NCI-H2196 treated with DMSO at 0.1 percent for 48 hours (cell line): Measurements from ENCODE around the gene GLB1L3.

Experiments used
- DNase-seq: peaks from one replicate; lab custom pipeline; 2025; ENCODE audit not compliant: unreplicated experiment; lab: John Stamatoyannopoulos, UW

Gene GLB1L3

GRCh38 chr11:134275534-134276395 is at the start of gene GLB1L3:
TSS of gene GLB1L3 (plus strand) at chr11:134276379. CDS start at chr11:134276741, 362 bp downstream.
- DNase-seq, result peak; percentile 4

- DNase-seq, result no peak
Observed at GRCh38 chr11:134226806-134227325, 49.3 kb upstream of the GLB1L3 start.

GRCh38 chr11:134228625-134229024 is 47.6 kb upstream of the GLB1L3 start:
- DNase-seq, result no peak

GRCh38 chr11:134229126-134229790 is 46.9 kb upstream of the GLB1L3 start:
- no peak for DNase-seq

GRCh38 chr11:134230339-134230738 is 45.8 kb upstream of the GLB1L3 start:
- DNase-seq, result no peak

- no peak for DNase-seq
Observed at GRCh38 chr11:134231958-134232659, 44.1 kb upstream of the GLB1L3 start.

GRCh38 chr11:134233729-134234179 is 42.4 kb upstream of the GLB1L3 start:
- DNase-seq, result no peak

- no peak for DNase-seq
Observed at GRCh38 chr11:134235399-134235798, 40.8 kb upstream of the GLB1L3 start.

- no peak for DNase-seq
Observed at GRCh38 chr11:134236834-134237556, 39.2 kb upstream of the GLB1L3 start.

GRCh38 chr11:134237557-134237922 is 38.6 kb upstream of the GLB1L3 start:
- no peak for DNase-seq

- DNase-seq, result no peak
Observed at GRCh38 chr11:134238956-134239355, 37.2 kb upstream of the GLB1L3 start.

GRCh38 chr11:134240592-134240991 is 35.6 kb upstream of the GLB1L3 start:
- DNase-seq, result no peak

- DNase-seq, result no peak
Observed at GRCh38 chr11:134242376-134242775, 33.8 kb upstream of the GLB1L3 start.

GRCh38 chr11:134243913-134244312 is 32.3 kb upstream of the GLB1L3 start:
- no peak for DNase-seq

- DNase-seq, result no peak
Observed at GRCh38 chr11:134244593-134244992, 31.6 kb upstream of the GLB1L3 start.

GRCh38 chr11:134245434-134245833 is 30.7 kb upstream of the GLB1L3 start:
- no peak for DNase-seq

- DNase-seq, result no peak
Observed at GRCh38 chr11:134246100-134246499, 30.1 kb upstream of the GLB1L3 start.

GRCh38 chr11:134246678-134247077 is 29.5 kb upstream of the GLB1L3 start:
- no peak for DNase-seq

- no peak for DNase-seq
Observed at GRCh38 chr11:134248910-134249480, 27.2 kb upstream of the GLB1L3 start.

- DNase-seq, result no peak
Observed at GRCh38 chr11:134250246-134250645, 25.9 kb upstream of the GLB1L3 start.
